NCI-H1930 (cell line): ENCODE results near the gene IFNAR2.

Experiments
- DNase-seq, 2 experiments: peaks; one replicate each; lab custom pipeline; 2025; lab: John Stamatoyannopoulos, UW

Gene IFNAR2

GRCh38 chr21:33267250-33267649 is 37.5 kb downstream of the IFNAR2 start:
- DNase-seq: no peak

- no peak for DNase-seq
Observed at GRCh38 chr21:33268393-33268736, 38.6 kb downstream of the IFNAR2 start.

- DNase-seq: peak in 1 of 2 experiments; percentile 1
Observed at GRCh38 chr21:33268737-33269441, 39.2 kb downstream of the IFNAR2 start.

- DNase-seq: no peak
Observed at GRCh38 chr21:33270986-33271385, 41.2 kb downstream of the IFNAR2 start.

GRCh38 chr21:33273044-33273443 is 43.3 kb downstream of the IFNAR2 start:
- no peak for DNase-seq

- DNase-seq: no peak
Observed at GRCh38 chr21:33278721-33279120, 49.0 kb downstream of the IFNAR2 start.

GRCh38 chr21:33279330-33279820 is 49.6 kb downstream of the IFNAR2 start:
- DNase-seq: no peak
